Measurements from ENCODE around the gene AP1B1.
"Not testable (repeated sequence)": the region's sequence is repeated elsewhere in the genome, so short reads cannot be mapped to it uniquely, and the experiment has no call there.

The AP1B1 gene

GRCh38 chr22:29387921-29388758, at the start of gene AP1B1:
AP1B1 (minus strand) TSS chr22:29388570; CDS start chr22:29367243, 21,327 bp downstream.
- peak; percentile 85 to 91 (median 89) for DNase-seq (ENCODE audit: low read depth in 3 of 3)

DNA sequence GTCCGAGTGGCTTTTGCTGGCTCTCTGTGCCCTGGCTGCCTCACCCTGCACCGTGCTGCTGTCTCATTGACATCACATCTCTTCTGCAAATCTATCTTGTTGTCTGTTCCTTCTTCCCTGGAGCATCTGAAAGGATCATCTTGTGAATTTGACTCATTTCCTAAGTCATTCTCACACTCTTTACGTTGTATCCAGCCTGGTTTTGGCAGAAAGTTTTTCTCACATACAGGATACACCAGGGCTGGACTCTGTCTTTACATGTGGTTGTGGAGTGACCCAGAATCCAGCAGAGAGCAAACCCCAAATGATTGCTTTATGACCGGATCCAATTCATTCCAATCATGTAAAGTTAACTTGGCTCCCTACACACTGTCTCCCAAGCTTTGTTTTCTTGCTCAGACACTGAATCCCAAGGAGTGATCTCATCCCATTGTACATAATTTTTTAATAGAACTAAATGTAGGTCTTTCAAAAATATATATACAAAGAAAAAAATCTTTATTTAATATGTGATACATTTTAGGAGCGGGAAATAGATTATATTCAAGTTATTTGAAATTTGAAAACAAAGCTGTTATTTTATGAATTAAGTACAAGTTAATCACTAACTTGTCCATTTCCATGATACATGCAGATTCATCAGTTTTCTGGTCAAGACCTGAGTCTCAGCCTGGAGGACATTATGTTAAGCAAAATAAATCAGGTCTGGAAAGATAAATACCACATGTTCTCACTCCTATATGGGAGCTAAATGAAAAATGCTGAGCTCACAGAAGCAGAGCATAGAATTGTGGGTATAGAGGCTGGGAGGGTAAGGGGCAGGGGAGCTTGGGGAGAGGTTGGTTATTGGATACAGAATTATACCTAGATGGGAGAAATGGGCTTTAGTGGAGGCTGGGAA, 47.1 kb upstream of the AP1B1 start:
- DNase-seq (ENCODE audit: low read depth in 3 of 3) = no peak

GRCh38 chr22:29434288-29434687, 45.9 kb upstream of the AP1B1 start:
- no peak for DNase-seq (ENCODE audit: low read depth in 3 of 3)

- no peak for DNase-seq (ENCODE audit: low read depth in 3 of 3)
Observed at GRCh38 chr22:29433856-29434255, 45.5 kb upstream of the AP1B1 start.

DNA sequence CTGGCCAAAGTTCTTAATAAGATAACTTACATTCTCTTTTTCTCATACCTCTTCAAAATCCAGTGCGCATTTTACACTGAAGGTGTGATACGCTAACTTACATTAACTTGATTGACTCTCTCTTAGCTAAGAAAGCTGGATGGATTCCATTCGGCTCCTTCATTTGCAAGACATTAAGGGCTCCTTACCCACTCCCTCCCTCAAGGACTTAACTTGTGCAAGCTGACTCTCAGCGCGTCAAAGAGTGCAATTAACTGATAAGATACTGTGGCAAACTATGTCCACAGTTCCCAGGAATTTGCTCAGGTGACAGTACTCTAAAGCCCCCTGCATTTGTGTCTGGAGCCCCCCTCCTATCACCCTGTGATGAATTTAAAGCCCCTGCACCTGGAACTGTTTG, 43.6 kb upstream of the AP1B1 start:
- no peak for DNase-seq (ENCODE audit: low read depth in 3 of 3)

DNA sequence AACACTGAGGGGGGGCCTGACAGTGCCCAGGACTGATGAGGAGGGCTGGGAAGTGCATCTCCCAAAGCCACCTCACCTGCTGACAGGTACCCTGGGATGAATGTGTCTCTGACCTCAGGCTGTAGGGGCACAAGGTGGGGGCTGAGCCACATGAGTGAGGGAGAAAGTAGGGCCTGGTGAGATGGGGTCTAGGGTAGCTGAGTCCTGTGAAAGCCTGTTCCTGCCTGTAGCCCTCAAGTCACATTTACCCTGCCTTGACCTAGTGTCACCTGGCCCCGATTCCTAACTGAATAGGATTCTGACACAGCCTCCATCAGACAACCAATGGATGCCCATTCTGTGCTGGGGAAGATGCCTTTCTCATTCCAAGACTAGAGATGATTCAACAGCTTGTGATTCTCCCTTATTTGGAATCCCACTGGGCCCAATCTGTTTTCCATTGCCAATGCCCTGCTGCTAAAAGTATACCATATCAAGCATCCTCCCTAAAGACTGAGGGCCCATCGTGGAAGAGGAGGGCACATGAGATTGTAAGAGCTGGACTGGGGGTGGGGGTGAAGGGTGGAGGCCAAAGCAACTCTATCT, 38.9 kb upstream of the AP1B1 start:
- DNase-seq (ENCODE audit: low read depth in 3 of 3) = no peak

DNA sequence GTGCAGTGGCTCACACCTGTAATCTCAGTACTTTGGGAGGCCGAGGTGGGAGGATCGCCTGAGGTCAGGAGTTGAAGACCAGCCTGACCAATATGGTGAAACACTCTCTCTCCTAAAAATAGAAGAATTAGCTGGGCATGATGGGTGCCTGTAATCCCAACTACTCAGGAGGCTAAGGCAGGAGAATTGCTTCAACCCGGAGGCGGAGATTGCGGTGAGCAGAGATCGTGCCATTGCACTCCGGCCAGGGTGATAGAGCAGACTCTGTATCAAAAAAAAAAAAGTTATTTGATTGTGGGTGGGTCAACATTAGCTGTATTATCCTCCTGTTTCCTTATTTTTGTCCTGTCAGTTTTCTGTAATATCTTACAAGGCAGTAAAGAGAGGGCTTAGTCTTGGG, 38.1 kb upstream of the AP1B1 start:
- DNase-seq (ENCODE audit: low read depth in 3 of 3) = no peak

- DNase-seq (ENCODE audit: low read depth in 3 of 3) = not testable (repeated sequence)
Observed at GRCh38 chr22:29418704-29419103, 30.3 kb upstream of the AP1B1 start.

- peak; percentile 31 to 55 (median 37) for DNase-seq (ENCODE audit: low read depth in 3 of 3)
Observed at GRCh38 chr22:29414951-29415591, 26.7 kb upstream of the AP1B1 start.

GRCh38 chr22:29412772-29413171, 24.4 kb upstream of the AP1B1 start:
- not testable (repeated sequence) for DNase-seq (ENCODE audit: low read depth in 3 of 3)

DNA sequence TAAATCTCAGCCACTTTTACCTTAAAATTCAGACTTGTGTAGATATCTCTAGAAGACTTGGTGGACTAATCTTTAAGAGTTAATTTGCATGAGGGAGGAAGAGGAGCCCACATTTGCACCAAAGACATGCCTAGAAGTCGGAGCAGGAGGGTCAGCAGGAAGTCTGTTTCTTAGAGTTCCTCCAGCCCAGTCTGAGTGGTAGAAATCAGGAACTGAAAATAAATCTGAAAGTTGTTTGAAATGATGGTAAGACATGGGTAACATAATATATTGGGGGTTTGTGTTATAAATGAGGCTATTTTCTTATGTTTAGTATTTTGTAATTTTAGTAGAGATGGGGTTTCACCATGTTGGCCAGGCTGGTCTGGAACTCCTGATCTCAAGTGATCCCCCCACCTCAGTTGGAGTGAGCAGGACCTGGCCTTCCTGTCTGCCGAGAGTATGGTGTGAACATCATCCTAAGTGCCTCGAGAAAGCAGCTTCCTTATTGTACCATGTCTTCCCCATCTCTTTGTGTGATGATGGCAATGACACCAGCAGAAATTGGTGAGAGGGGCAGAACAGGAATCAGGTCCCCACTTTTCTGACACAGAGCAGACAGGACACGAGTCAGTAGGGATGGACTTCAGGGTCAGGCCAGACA, 23.3 kb upstream of the AP1B1 start:
- not testable (repeated sequence) for DNase-seq (ENCODE audit: low read depth in 3 of 3)

- no peak for DNase-seq (ENCODE audit: low read depth in 3 of 3)
Observed at GRCh38 chr22:29408940-29409339, 20.6 kb upstream of the AP1B1 start.

DNA sequence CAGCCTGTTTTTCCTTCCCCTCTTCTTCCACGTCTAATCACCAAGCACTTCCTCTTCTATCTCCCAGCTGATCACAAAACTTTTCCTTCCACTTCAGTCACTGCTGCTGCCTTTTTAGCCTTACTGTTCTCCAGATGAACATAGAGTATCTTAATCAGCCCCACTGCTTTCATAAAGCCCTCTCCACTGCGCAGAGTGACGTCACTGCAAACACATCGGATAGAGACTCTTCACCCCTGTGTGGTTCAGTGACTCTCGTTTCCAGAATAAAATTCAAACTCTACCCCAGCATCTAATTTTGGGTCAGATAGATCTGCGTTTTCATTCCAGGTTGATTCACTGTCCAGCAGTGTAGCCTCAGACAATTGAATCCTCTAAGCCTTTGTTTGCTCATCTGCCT, 13.2 kb upstream of the AP1B1 start:
- DNase-seq (ENCODE audit: low read depth in 3 of 3) = not testable (repeated sequence)

DNA sequence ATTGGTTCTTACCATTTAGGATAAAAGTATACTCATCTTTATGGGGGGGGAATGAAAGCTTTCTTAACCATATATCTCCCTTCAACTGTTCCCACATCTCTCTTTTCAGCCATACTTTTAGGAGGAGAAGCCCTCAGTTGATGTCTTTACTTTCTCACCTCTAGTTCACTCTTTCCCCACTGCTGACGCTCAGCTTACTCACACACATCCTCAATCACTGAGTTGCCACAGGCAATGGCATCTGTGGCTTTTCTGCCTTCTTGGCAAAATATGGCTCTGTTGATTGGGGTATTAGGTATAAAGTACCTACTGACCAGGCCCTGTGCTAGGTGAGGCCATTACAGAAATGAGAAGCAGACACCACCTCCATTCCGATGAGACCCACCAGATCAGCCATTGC, 12.2 kb upstream of the AP1B1 start:
- DNase-seq (ENCODE audit: low read depth in 3 of 3) = no peak

- DNase-seq (ENCODE audit: low read depth in 3 of 3) = no peak
Observed at GRCh38 chr22:29397791-29398190, 9.4 kb upstream of the AP1B1 start.

DNA sequence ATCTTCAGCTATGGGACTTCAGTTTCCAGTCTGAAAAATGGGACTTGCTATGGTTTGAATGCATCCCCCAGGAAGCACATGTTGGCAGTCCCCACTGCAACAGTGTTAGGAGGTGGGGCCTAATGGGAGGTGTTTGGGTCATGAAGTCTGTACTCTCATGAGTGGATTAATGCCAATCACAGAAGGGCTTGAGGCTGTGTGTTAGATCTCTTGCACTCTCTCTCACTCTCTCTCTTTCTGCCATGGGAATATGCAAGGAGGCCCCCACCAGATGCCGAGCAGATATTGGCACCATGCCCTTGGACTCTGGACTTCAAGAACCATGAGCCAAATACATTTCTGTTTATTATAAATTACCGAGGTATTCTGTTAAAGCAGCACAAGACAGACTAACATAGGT, 7.8 kb upstream of the AP1B1 start:
- no peak for DNase-seq (ENCODE audit: low read depth in 3 of 3)

DNA sequence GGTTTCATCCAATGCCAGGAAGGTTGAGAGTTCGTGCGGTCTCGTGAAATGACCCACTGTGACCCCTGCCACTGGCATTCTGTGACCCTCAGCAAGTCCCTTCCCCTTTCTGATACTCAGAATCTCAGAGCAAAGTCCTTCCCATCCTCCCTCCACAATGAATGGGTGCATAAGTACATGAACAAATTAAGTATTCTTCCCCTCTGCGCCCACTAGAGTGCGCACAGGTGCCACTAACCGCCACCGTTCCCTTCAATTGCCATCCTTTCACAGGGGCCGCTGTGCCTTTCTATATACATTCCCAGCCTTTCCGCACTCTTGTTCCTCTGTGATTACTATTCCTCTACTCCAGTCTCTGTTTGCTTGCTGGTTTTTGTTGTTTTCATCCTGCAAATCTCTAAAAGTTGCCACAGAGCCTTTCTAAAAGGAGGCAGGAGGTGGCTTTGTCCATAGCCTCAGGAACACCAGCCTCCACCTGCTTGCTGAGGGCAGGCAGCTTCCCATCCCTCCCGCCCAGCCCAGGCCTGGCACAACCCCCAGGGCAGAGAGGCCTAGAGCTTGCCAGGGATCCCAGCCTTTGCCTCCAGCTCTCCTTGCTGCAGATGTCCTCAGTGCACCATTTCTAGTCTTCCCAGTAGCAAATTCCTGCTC, 6.7 kb upstream of the AP1B1 start:
- peak; percentile 31 to 46 (median 44) for DNase-seq (ENCODE audit: low read depth in 3 of 3)

DNA sequence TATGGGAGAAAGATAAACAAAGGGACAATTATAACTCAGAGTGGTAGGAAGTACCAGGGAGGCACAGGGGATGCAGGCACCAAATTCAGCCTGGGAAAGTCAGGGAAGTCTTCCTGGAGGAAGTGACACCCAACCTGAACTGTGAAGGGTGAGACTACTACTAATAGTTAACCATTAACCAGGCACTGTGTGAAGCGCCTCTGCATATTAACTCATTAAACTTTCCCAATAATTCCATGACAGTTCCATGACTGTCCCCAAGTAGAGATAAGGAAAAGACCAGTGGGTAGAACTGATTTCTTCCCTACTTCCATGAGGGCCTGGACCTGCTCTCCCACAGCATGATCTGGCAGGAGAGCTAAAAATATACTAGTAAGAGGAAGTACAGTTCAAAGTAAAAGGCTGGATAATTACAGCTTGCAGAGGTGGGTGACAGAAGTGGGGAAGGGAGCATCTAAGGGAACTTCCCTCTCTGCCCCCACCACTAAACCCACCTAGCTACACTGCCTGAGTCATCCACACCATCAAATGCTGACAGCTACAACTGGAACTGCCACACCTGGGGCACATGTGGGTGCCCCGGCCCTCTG, 4.7 kb upstream of the AP1B1 start:
- no peak for DNase-seq (ENCODE audit: low read depth in 3 of 3)

DNA sequence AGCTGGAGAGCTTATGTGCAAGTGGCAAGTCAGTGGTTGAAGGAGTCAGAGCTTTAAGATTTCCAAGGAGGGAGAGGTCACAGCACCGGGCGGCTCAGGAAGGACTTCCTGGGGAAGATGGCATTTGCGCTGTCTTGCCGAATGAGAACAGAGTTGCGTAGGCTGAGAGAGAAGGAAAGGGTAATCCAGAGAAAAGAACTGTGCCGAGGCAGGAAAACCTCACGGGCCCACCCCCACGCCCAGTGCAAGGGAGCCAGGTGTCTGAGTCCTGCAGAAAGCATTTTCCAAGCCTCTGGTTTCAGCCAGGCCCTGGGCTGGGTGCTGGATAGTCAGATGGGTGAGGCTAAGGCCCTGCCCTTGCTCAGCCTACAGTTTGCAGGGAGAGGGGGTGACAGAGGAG, 3.2 kb upstream of the AP1B1 start:
- no peak for DNase-seq (ENCODE audit: low read depth in 3 of 3)

GRCh38 chr22:29390270-29390669, 1.9 kb upstream of the AP1B1 start:
- no peak for DNase-seq (ENCODE audit: low read depth in 3 of 3)

DNA sequence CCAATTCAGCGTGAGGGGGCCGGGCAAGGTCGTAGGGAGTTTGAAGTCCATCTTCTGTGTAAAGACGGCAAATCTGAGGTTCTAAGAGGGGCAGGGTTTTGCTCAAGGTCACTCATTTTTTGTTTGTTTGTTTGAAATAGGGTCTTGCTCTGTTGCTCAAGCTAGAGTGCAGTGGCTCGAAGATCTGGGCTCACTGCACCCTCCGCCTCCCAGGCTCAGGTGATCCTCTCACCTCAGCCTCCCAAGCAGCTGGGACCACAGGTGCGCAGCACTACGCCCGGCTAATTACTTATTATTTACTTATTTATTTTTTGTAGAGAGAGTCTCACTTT, 355 bp upstream of the AP1B1 start:
- DNase-seq (ENCODE audit: low read depth in 3 of 3) = no peak

Data from stimulated activated CD4-positive, alpha-beta T cell treated with anti-CD3 and anti-CD28 coated beads, TNF-alpha, amount 100 ng/mL, for 4 hours (primary cell).